ENCODE measurements around the gene RSRP1.
"Not testable (repeated sequence)": the region's sequence is repeated elsewhere in the genome, so short reads cannot be mapped to it uniquely, and the experiment has no call there.

RSRP1 gene

DNA sequence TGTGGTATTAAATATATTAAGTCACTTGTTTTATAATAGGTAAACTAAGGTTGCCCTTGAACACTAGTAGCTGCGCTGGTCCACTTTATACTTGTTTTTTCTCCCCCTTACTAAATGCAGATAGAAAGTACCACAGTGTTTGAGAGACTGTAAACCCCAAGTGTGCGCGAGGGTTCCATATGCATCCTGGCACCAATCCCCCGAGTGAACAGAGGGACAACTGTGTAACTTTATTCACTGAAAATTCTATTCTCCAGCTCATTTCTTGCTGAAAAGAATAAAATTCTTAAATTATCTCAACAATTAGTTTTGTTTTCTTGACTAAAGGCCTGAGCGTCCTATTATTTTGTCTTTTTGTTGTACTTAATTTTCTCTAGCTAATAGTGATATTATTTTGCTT, 1.9 kb downstream of the RSRP1 start:
- no peak for DNase-seq (ENCODE audit: low spot score in 2 of 2)
- Histone ChIP-seq H3K36me3 (replicated peaks) (peaks cover 53% of the 10 kb centered on the region), H3K4me1 (peaks cover 10% of the 10 kb centered on the region), H3K9me3 (no peaks in the 10 kb centered on the region), H3K27me3 (ENCODE audit: low read depth) (no peaks in the 10 kb centered on the region), H3K4me3 (peak overlapping the region; percentile 98)
- in situ Hi-C loops (cut with MboI; ENCODE audit: low sequenced_read_pairs), result loop anchor here (10.0 kb wide), 1 partner anchor 569 kb away; the partner anchor contains the start of gene MTFR1L

DNA sequence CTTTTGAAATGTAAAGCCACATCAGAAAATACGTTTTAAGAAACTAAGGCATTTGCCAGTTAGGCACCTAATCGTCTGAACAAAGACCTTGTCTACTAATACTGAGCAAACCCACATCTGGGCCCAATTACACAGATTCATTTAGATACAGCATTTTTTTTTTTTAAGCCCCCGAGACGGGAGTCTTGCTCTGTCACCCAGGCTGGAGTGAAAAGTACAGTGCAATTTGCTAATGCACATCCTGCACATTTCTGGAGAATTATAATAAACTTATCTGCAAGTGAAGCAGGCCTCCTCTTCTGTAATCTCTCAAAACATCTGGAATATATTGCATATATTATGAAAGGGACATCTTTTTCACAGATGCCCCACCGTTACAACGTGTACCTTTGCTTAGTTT, 3.3 kb downstream of the RSRP1 start:
- in situ Hi-C loops (cut with MboI; ENCODE audit: low sequenced_read_pairs), result loop anchor here (10.0 kb wide), 1 partner anchor 571 kb away; the partner anchor contains the start of gene MTFR1L
- no peak for DNase-seq (ENCODE audit: low spot score in 2 of 2)
- no peaks in the 10 kb centered on the region for H3K27me3 ChIP-seq (ENCODE audit: low read depth)
- peaks cover 12% of the 10 kb centered on the region for H3K4me1 ChIP-seq
- no peaks in the 10 kb centered on the region for H3K9me3 ChIP-seq
- no peak overlapping the region for H3K4me3 ChIP-seq
- peaks cover 53% of the 10 kb centered on the region for H3K36me3 ChIP-seq (replicated peaks)

DNA sequence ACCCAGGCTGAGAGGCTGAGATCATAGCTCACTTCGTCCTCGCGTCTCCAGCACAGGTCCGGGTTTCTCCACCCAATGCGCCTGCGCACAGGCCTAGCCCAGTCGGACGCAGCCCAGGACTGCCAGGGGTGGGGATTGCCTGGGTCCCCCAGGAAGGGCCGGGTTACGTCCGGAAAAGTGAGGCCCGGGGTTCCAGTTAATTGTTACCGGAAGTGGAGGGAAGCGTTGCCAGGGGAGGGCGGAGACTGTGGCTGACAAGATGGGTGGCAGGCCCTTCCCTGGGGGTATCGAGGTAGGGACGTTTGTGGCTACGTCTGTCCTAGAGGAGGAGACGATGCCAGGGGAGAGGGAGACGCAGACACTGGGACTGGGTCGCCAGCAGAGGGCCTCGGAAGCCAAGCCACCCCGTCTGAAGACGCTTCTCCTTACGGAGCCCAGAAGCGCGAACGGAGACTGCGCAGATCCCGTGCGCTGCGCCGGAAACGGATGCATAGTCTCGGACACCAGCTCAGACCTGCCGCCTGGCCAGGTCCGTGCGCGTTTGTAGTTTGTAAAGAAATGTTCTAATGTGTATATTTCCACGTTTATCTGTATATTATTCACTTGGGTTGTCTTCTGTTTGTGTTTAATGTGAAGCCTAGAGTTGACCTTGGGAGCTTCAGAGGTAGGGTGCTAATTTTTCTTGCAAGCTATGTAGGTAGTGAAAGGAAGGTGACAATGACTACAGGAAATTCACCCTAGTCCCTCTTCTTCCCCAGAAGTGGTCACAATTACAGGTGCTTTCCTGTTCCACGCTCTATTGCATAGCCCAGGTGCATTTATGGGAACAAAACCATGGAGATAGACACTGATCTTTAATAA, 7.3 kb downstream of the RSRP1 start:
- in situ Hi-C loops (cut with MboI; ENCODE audit: low sequenced_read_pairs), result loop anchor here (10.0 kb wide), 1 partner anchor 575 kb away; the partner anchor contains the start of gene MTFR1L
- peaks cover 36% of the 10 kb centered on the region for H3K36me3 ChIP-seq (replicated peaks)
- H3K9me3 ChIP-seq, result no peaks in the 10 kb centered on the region
- peak; percentile 89 to 92 for DNase-seq (ENCODE audit: low spot score in 2 of 2)
- no peaks in the 10 kb centered on the region for H3K27me3 ChIP-seq (ENCODE audit: low read depth)
- H3K4me1 ChIP-seq, result peaks cover 5% of the 10 kb centered on the region; the same call in 1 of the 2 replicates
- peak overlapping the region; percentile 36 for H3K4me3 ChIP-seq

DNA sequence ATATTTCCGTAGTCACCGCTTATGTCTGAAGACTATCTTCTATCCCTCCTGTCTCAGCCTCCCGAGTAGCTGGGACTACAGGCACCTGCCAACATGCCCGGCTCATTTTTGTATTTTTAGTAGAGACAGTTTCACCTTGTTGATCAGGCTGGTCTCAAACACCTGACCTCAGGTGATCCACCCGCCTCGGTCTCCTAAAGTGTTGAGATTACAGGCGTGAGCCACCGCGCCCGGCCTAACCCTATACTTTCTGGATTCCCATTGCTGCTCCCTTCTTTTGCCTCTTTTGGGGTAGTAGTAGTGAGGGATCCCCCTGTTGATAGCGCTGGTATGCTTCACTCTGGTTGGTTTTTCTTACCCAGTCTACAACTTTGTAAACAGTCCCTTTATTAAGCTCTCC, 9.2 kb downstream of the RSRP1 start:
- in situ Hi-C loops (cut with MboI; ENCODE audit: low sequenced_read_pairs), result no loop called here
- Histone ChIP-seq H3K4me3 (no peak overlapping the region), H3K27me3 (ENCODE audit: low read depth) (no peaks in the 10 kb centered on the region), H3K4me1 (peaks cover 5% of the 10 kb centered on the region; the same call in 1 of the 2 replicates), H3K9me3 (no peaks in the 10 kb centered on the region), H3K36me3 (replicated peaks) (peaks cover 30% of the 10 kb centered on the region)
- no peak for DNase-seq (ENCODE audit: low spot score in 2 of 2)

DNA sequence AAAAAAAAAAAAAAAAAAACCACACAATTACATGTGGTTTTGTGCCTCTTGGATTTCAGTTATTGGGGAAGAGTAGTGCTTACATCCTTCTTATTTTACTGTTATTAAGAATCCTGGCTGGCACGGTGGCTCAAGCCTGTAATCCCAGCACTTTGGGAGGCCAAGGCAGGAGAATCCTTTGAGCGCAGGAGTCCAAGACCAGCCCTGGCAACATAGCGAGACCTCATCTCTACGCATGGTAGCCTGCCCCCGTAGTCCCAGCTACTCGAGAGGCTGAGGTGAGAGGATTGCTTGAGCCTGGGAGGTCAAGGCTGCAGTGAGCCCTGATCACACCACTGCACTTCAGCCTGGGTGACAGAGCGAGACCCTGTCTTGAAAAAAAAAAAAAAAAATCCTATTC, 11.0 kb downstream of the RSRP1 start:
- H3K36me3 ChIP-seq (replicated peaks), result peaks cover 14% of the 10 kb centered on the region
- in situ Hi-C loops (cut with MboI; ENCODE audit: low sequenced_read_pairs); H3K4me3 ChIP-seq: not testable (repeated sequence)

DNA sequence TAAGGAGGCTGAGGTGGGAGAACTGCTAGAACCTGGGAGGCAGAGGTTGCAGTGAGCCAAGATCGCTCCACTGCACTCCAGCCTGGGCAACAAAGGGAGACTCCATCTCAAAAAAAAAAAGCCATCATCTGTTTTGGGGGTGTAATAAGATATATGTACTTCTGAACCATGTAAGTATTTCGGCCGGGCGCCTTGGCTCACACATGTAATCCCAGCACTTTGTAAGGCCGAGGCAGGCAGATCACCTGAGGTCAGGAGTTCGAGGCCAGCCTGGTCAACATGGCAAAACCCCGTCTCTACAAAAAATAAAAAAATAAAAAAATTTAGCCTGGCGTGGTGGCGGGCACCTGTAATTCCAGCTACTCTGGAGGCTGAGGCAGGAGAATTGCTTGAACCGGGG, 11.8 kb downstream of the RSRP1 start:
- in situ Hi-C loops (cut with MboI; ENCODE audit: low sequenced_read_pairs); H3K4me1 ChIP-seq: not testable (repeated sequence)

More for the DNA sequence above, 11.0 kb downstream of the RSRP1 start:
- H3K27me3 ChIP-seq (ENCODE audit: low read depth); H3K9me3 ChIP-seq; DNase-seq (ENCODE audit: low spot score in 2 of 2): not testable (repeated sequence)
- peaks cover 10% of the 10 kb centered on the region for H3K4me1 ChIP-seq

DNA sequence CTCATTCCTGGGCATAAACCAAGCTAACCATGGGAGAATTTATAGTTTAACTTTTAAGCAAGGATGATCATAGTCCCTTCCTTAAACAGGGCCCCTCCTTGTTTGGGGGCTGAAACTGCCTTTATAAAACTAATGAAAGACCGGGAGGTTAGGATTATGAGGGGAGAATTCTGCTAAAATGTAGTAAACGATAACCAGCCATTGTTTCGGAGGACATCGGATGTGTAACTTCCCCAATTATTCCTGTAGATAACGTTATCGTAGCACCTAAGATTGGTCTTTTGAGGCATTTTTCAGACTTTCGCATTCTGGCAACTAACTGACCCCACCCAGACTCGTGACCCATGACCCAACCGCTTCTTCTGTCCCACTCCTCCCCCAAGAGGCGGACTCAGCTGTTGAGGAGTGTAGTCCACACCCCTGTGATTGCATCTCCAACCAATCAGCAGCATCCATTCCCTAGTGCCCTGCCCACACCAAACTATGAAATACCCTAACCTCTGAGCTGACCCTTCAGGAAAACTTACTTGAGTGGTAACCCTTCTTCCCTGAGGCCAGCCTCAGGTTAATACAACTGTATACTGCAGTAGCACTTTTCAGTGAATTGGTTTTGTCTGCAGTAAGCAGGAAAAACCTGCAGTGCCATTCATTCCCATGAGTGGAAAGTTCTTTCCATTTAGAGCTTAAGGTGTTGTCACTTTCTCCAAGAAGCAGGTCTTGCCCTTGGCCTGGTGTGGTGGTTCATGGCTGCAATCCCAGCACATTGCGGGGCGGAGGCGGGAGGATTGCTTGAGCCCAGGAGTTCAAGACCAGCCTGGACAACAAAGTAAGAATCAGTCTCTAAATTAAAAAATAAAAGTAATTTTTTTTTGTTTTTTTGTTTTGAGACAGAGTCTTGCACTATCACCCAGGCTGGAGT, 14.1 kb downstream of the RSRP1 start:
- in situ Hi-C loops (cut with MboI; ENCODE audit: low sequenced_read_pairs), result no loop called here
- Histone ChIP-seq H3K4me1 (peaks cover 6% of the 10 kb centered on the region), H3K9me3 (no peaks in the 10 kb centered on the region), H3K27me3 (ENCODE audit: low read depth) (no peaks in the 10 kb centered on the region), H3K4me3 (peak overlapping the region; percentile 77), H3K36me3 (replicated peaks) (peaks cover 25% of the 10 kb centered on the region)
- DNase-seq (ENCODE audit: low spot score in 2 of 2), result peak; percentile 72 to 86

More for the DNA sequence above, 11.8 kb downstream of the RSRP1 start:
- H3K4me3 ChIP-seq; H3K27me3 ChIP-seq (ENCODE audit: low read depth); DNase-seq (ENCODE audit: low spot score in 2 of 2); H3K9me3 ChIP-seq: not testable (repeated sequence)
- H3K36me3 ChIP-seq (replicated peaks), result peaks cover 14% of the 10 kb centered on the region

DNA sequence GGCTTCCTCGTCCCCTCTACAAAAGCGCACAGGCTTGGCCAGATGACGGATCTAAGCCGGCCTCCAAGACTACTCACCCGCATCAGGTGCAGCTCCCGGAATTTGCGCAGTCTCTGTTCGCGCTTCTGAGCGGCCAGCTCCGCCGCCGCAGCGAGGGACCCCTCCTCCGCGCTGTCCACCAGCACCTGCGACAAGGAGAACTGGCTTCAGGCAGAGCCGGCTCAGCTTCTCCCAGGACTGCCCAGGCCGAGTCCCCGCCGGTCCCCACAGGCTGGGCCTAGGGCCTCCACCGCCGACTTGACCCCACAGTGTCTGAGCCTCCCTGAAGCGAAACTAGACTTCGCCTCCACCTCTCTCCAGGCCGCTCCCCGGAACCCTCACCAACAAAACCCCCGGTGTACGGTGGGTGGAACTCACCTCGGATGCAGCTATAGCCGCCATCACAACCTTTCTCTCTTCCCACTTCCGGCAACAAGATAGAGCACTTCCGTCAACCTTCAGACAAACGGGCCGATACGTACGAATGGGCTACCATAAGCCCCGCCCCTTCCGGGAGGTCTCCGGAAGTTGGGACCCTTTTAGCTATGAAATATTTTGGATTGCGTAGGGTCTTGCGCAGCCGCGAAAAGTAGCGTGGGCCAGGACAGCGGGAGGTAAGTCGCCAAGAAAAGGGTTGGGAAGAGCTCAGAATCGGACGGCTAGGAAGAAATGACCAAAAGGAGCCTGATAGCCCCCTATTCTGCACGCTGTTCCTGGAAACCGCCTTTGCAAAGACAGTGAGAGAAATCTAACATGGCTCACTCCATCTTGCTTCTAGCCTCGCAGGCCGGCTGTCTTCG, 15.0 kb downstream of the RSRP1 start, which contains the start of gene SYF2:
TSS of gene SYF2 (minus strand) at position 476 of the 839 bp plus-strand sequence. CDS start at position 441, 35 bp downstream.
- Histone ChIP-seq H3K4me3 (peak within 1 kb of the TSS; percentile 77), H3K27me3 (ENCODE audit: low read depth) (no peaks in the 10 kb centered on the region), H3K36me3 (replicated peaks) (peaks cover 34% of the 10 kb centered on the region), H3K4me1 (peaks cover 6% of the 10 kb centered on the region), H3K9me3 (no peaks in the 10 kb centered on the region)
- in situ Hi-C loops (cut with MboI; ENCODE audit: low sequenced_read_pairs), result no loop called here
- peak; percentile 91 to 94 for DNase-seq (ENCODE audit: low spot score in 2 of 2)

DNA sequence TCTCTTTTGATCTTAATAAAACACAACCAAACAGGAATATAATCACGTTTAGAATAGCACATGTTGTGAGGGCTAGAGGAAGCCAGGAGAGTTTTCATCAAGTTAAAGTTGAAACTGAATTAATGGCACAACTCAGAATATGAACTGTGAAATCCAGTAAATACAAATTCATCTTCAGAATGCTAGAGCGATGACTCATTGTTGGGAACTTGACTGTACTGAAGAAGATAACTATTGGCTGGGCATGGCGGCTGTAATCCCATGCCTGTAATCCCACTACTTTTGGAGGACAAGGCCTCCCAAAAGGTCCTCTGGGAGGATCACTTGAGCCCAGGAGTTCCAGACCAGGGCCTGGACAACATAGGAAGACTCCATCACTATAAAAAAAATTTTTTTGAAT, 23.8 kb downstream of the RSRP1 start:
- peaks cover 48% of the 10 kb centered on the region for H3K36me3 ChIP-seq (replicated peaks)
- H3K4me3 ChIP-seq, result no peak overlapping the region
- DNase-seq (ENCODE audit: low spot score in 2 of 2), result no peak
- no peaks in the 10 kb centered on the region for H3K4me1 ChIP-seq
- in situ Hi-C loops (cut with MboI; ENCODE audit: low sequenced_read_pairs), result loop anchor here (25.0 kb wide), 1 partner anchor 536 kb away; no protein-coding TSS in a partner anchor
- H3K27me3 ChIP-seq (ENCODE audit: low read depth), result no peaks in the 10 kb centered on the region
- no peaks in the 10 kb centered on the region for H3K9me3 ChIP-seq

DNA sequence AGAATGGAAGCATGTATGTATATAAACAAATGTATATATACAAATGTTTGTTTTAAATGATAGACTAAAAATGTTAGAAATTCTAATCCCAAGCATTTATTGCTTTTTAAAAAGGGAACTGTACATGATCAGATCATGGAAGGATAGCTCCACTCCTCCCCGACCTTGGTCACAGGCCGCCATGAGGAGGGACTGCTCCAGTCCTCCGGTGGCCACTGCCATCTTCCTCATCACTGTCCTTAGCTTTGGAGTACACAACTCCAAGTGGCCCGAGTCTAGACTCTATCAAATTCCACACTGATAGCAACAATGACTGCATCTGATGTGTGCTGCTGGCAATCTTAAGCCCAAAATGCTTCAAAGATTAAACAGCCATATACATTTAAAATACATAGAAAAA, 24.6 kb downstream of the RSRP1 start:
- Histone ChIP-seq H3K27me3 (ENCODE audit: low read depth) (no peaks in the 10 kb centered on the region), H3K36me3 (replicated peaks) (peaks cover 39% of the 10 kb centered on the region), H3K4me1 (no peaks in the 10 kb centered on the region), H3K4me3 (no peak overlapping the region), H3K9me3 (no peaks in the 10 kb centered on the region)
- DNase-seq (ENCODE audit: low spot score in 2 of 2), result no peak
- in situ Hi-C loops (cut with MboI; ENCODE audit: low sequenced_read_pairs), result loop anchor here (25.0 kb wide), 1 partner anchor 535 kb away; no protein-coding TSS in a partner anchor

DNA sequence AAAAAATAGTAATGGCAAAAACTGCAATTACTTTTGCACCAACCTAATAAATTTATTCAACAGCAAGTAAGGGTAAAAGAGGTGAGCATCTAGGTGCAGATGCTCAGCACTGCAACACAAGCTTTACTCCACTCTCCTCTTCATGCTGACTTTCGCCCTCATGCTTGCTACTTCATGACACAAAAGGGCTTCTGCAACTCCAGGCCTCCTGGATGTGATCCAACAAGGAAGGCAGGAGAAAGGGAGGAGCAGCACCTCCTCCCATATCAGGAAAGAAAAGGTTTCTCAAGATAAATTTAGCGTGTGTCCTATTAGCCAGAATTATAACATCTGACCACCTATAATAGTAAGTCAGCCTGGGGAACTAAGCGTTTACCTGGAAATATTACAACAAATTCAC, 26.6 kb downstream of the RSRP1 start:
- no peaks in the 10 kb centered on the region for H3K9me3 ChIP-seq
- H3K4me3 ChIP-seq, result no peak overlapping the region
- peaks cover 27% of the 10 kb centered on the region for H3K36me3 ChIP-seq (replicated peaks)
- no peaks in the 10 kb centered on the region for H3K27me3 ChIP-seq (ENCODE audit: low read depth)
- in situ Hi-C loops (cut with MboI; ENCODE audit: low sequenced_read_pairs), result loop anchor here (25.0 kb wide), 1 partner anchor 533 kb away; no protein-coding TSS in a partner anchor
- no peaks in the 10 kb centered on the region for H3K4me1 ChIP-seq
- DNase-seq (ENCODE audit: low spot score in 2 of 2), result no peak

DNA sequence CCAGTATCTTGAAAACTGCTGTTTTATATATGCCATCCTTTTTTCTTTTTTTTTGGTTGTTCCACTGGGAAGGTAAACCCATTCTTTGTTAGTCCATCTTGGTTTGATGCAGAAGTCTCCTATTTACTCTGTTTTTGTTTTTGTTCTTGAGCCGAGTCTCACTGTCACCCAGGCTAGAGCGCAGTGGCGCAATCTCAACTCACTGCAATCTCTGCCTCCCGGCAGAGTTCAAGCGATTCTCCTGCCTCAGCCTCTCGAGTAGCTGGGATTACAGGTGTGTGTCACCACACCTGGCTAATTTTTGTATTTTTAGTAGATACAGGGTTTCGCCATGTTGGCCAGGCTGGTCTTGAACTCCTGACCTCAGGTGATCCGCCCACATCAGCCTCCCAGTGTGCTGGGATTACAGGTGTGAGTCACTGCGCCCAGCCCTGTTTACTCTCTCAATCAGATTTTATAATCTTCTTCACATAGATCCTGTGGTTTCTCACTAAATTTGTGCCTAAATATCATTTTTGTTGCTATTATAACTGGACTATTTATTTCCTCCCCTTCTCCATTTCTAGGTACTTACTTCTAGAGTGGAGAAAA, 27.5 kb downstream of the RSRP1 start:
- Histone ChIP-seq H3K4me3 (no peak overlapping the region), H3K9me3 (no peaks in the 10 kb centered on the region), H3K27me3 (ENCODE audit: low read depth) (no peaks in the 10 kb centered on the region), H3K4me1 (no peaks in the 10 kb centered on the region), H3K36me3 (replicated peaks) (peaks cover 24% of the 10 kb centered on the region)
- DNase-seq (ENCODE audit: low spot score in 2 of 2), result no peak
- in situ Hi-C loops (cut with MboI; ENCODE audit: low sequenced_read_pairs), result loop anchor here (25.0 kb wide), 1 partner anchor 532 kb away; no protein-coding TSS in a partner anchor
